ENCODE measurements around the gene NFE2L2.
"Not testable (repeated sequence)": the region's sequence is repeated elsewhere in the genome, so short reads cannot be mapped to it uniquely, and the experiment has no call there.

NFE2L2 gene

DNA sequence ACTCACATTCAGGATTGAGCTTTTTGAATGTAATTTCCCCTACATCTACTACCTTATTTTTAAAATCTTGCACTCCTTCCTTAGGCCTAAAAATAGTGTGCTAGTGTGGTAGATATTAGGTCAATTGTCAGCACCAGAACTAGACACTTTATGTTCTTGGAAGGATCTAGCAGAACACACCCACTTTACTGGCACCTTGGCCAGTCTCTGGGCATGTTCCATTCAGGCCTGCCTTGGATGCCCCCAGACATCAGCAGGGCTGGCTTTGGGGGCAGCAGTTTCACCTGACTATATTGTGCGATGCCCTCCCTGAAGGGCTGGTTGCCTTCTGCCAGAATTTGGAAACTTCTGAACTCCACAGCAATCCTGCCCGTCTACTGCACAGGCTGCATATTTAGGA, 15.3 kb upstream of the NFE2L2 start:
- no peak for DNase-seq

GRCh38 chr2:177275743-177276055, 11.2 kb upstream of the NFE2L2 start:
- no peak for DNase-seq

- DNase-seq: no peak
Observed at GRCh38 chr2:177275040-177275742, 10.7 kb upstream of the NFE2L2 start.

DNA sequence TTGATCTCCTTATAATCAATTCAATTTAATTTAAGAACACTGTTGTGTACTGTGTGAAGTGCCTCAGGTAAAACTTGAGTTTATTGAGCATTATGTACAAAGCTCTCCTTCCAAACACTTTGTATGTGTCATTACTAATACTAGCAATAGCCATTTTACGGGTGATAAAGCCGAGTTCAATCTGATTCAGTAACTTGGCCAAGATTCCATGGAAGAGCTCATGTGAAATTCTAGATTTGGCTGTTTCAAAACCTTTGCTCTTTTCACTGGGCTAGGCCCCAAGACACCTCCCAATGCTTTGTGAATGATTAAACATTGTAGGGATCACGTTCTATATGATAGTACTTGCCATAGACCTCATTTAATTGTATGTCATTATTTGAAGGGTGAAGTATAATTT, 8.9 kb upstream of the NFE2L2 start:
- DNase-seq: no peak

DNA sequence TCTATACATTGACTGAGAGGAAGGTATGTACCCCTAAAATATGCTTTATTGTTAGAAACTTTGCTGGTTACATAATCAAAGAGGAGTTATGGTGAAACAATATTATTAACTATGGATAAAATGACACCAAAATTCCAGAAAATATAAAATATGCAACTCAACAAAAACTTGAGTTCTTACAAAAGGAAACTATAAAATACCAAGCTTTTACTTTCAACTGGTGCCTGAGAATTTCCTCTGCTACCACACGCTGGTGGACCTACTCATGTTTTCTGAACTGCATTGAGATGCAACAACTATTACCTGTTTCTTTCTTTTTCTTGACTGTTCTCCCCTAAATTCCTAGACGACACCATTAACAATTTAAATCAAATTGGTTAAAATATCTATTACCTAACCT, 8.2 kb upstream of the NFE2L2 start:
- peak; percentile 39 for DNase-seq

DNA sequence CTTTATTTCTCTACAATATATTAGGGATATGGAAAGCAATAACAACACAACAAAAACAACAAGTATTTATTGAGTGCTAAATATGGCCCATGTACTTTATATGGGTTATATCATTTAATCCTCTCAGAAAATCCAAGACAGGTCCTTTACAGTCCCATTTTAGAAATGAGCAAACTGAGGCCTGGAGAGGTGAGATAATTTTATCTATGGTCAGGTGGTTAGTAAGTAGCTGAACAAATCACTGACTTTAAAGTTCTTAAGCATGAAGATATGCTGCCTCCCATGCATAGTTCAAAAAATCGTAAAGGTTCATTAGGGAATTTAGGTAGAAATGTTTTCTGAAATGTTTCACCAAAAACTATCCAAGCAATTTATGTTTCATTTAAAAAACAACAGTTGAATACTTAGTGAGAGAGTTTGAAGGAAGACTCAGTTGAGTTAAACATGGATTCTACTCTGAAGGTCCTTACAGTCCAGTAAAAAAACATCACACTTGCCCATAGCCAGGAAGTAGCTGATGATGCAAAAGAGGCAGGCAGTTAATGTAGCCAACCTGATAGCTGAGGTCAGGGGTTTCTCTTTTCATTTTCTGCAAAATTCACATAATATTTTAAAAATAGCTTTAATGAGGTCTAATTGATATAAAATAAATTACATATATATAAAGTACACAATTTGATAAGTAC, 7.6 kb upstream of the NFE2L2 start:
- DNase-seq: peak; percentile 60

DNA sequence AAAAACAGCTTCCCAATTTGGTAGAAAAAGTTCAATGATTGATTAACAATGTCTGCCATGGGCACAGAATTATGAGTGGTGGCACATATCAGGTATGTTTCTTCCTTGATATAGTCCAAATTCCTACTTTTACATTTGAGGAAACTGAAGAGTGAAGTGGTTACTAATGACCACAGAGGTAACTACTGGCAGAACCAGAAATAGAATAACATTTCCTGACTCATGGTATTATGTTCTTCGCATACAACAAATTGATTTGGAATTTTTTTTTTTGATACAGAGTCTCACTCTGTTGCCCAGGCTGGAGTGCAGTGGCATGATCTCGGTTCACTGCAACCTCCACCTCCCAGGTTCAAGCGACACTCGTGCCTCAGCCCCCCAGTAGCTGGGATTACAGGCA, 6.0 kb upstream of the NFE2L2 start:
- no peak for DNase-seq

GRCh38 chr2:177268901-177269300, 4.4 kb upstream of the NFE2L2 start:
- no peak for DNase-seq

DNA sequence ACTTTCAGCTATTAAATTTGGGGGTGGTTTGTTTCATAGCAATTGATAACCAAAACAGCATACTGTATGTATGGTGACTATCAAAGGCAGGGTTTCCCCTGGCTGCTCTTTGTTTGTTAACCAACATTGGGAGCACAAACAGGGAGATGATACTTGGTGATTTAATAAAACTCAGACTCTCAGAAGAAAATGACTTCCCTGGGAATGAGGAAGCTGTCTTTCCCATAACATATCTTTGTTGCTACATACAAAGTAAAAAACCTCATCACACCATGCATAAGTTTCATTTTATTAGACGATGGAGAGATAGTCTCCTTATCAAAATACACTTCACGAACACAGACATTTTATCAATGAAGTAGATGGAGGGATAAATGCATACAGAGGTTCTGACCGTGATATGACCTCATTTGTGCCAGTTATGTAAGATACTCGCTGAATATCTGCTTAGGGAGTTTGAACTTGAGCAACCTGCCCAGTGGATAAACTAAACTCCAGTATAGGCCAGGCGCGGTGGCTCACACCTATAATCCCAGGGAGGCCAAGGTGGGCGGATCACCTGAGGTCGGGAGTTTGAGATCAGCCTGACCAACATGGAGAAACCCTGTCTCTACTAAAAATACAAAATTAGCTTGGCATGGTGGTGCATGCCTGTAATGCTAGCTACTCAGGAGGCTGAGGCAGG, 3.8 kb upstream of the NFE2L2 start:
- no peak for DNase-seq

DNA sequence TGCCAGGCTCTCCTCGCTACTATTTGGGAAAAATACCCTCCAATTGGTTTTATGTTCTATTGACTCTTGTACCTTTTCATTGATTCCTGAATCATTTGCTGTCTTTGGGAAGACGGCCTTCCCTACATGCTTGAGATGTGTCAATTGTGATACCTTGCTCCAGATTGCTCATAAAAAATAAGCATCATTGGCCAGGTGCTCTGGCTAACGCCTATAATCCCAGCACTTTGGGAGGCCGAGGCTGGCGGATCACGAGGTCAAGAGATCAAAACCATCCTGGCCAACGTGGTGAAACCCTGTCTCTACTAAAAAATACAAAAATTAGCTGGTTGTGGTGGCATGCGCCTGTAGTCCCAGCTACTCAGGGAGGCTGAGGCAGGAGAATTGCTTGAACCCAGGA, 2.4 kb upstream of the NFE2L2 start:
- DNase-seq: not testable (repeated sequence)

GRCh38 chr2:177265824-177266817, 1.6 kb upstream of the NFE2L2 start:
- DNase-seq: peak; percentile 57

DNA sequence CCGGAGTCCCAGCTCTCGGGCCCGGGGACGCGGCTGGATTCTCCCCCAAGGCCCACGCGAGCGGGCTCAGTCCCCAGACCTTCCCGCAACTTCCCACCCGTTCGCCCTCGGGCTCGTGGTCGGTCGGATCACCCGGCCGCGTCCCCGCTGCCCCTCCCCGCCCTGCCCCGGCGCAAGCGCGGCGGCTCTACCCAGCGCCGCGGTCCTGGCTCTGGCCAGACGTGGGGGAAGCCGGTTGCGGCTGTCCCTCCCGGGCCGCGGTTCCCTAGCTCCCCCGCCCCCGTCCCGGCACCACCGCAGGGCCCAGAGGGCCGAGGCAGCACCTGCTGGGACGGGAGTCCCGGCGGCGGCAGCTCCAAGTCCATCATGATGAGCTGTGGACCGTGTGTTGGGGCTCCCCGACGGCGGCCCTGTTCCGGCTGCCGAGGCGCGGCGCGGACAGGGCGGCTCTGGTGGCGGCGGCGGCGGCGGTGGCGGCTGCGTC, 276 bp downstream of the NFE2L2 start:
- peak; percentile 45 for DNase-seq

DNA sequence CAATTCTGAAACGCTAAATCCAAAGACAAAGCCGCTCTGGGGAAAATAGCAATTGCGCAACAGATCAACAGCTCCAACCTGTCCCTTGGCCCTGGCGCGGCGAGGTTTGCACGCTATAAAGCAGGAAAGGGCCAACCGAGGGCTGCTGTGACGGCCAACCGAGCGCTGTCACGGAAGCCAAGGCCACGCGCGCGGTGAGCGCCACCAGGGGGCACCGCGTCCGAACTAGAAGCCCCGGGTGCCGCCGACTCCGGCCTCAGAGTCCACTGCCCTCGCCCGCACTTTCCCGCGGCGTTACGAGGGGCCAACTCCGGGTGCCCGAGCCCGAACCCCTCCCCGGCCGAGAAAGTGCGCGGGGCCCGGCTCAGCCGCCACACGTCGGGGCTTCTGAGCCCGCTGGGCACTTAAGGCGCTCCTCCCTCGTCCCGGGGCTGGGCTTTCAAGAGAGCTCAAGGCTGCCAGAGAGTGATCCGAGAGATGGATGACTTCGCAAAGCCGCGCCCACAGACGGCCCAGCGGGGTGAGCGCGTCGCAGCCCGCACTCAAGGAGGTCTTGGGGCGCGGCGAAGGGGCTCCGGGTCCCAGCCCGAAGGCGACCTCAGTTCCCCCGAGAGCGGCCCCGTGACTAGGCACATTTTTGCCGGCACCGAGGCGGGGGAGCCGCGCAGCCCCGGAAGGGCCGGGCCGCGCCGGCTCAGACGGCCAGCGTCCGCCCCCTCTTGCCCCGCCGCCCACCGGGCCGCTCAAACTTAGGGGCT, 897 bp downstream of the NFE2L2 start:
- DNase-seq: peak; percentile 98

DNA sequence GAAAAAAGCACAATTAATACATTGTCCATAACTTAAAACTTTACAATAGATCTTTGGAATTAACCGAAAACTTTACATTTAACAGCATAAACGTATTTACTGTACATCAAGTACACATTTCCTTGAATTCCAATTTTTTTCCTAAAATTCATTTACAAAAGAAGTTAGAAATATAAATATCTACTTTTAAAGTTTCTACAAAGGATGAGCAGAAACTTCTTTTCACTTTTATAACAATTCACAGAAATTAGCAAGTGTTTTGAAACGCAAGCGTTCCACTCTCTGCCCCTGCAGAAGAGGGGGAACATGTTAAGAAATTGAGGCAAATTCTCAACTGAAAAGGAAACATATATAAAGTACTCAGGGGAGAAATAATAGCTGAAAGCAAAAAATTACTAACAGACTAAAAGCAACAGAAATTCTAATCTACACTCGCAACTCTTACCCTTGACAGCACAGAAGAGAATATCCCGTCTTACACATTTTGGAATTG, 1.5 kb downstream of the NFE2L2 start:
- DNase-seq: no peak

GRCh38 chr2:177262092-177262491, 2.4 kb downstream of the NFE2L2 start:
- DNase-seq: no peak

DNA sequence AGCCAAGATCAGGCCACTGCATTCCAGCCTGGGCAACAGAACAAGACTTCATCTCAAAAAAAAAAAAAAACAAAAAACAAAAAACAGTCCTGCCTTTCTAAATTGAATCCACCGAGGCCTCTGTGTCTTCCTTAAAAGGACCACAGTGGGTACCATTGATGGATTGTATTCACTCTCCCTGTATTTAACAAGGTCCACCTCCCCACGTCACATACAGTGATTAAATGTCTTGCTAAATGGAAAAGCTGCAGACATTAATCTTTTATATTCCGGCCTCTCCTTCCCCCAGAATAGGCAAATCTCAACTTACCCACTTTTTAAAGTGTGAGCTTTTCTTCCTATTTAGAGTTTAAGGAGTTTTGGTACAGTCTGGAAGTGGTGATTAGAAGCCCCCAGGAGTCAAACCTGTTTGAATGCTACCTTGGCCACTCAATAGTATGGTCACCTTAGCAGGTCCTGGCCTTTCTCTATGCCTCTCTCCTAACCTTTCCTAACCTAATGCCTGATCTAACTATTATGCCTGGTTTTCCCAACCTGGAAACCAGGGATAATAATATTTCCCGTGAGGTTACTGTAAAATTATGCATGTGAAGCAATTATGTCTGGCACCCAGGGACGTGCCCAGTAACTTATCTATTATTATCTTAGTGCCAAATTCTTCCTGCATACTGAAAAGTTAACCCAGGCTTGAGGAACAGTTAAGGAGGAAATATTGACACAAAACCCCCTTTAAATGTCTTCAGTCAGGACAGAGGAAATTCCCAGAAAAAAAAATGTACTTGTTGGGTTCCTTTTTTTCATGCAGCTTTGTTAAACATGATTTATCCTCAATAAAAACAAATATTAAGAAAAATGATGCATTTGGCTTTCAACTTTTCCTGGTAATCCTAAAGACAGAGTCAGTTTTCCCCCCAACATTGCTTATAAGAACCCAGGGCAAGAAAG, 3.1 kb downstream of the NFE2L2 start:
- DNase-seq: no peak

GRCh38 chr2:177260379-177260778, 4.1 kb downstream of the NFE2L2 start:
- DNase-seq: no peak

DNA sequence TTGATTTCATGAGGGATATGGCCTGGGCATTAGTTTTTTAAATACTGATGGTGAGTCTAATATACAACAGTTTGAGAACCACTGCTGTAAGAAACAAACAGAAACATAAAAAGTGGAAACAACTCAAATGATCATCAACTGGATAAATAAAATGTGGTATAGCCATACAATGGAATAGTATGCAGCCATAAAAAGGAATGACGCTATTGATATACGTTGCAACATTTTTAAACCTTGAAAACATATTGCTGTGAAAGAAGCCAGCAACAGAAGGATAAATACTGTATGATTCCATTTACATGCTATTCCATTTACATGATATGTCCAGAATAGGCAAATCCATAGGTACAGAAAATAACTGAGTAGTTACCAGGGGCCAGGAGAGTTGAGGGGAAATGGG, 6.5 kb downstream of the NFE2L2 start:
- no peak for DNase-seq

DNA sequence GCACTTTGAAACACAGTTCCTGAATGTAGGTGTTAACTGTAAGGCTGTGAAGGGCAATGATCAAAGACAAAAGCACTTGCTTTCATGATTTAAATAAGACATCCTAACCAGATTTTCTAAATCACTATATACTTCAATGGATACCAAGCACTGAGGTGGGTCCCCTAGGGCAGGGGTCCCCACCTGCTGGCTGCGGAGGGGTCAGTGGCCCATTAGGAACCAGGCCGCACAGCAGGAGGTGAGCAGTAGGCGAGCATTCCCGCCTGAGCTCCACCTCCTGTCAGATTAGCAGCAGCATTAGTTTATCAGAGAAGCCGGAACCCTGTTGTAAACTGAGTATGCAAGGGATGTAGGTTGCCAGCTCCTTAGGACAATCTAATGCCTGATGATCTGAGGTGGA, 7.1 kb downstream of the NFE2L2 start:
- no peak for DNase-seq

DNA sequence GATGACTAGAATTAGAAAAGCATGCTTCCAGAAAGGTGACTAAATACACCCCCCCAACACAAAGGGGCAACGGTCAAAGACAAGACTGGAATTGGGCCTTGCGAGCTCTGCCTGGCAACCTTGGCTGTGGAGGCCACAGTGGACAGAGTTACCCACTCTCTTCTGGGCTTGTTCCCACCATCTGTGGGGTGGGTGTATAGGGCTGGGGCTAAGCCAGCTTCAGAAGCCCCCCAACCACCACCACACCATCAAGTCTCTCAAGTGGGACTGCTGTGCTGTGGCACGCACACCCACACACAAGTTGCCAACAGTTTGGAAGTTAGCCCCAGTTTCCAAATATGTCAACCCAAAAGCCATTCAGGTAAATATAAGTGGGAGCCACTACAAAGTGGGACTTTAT, 7.8 kb downstream of the NFE2L2 start:
- DNase-seq: no peak

- no peak for DNase-seq
Observed at GRCh38 chr2:177256026-177256425, 8.5 kb downstream of the NFE2L2 start.

Data from RPMI8226 (cell line).